ENCODE results near the gene PAK5.

The PAK5 gene

GRCh38 chr20:9710685-9711084 lies 128.2 kb downstream of the PAK5 start:
- no peak for TF ChIP-seq CTCF (IDR thresholded peaks at IDR 0.05)
- H3K4me3 ChIP-seq = no peak overlapping the region

GRCh38 chr20:9705722-9706476 lies 133.0 kb downstream of the PAK5 start:
- no peak for DNase-seq
- Histone ChIP-seq H3K36me3 (no peaks in the 10 kb centered on the region), H3K9me3 (no peaks in the 10 kb centered on the region), H3K4me1 (no peaks in the 10 kb centered on the region), H3K27me3 (no peaks in the 10 kb centered on the region), H3K4me3 (no peak overlapping the region), H3K27ac (no peak overlapping the region)
- intact Hi-C loops (cut with DNase I; ENCODE audit: low total_unique reads) = no loop called here
- no peak for TF ChIP-seq CTCF (IDR thresholded peaks at IDR 0.05)

More at GRCh38 chr20:9710685-9711084, 128.2 kb downstream of the PAK5 start:
- DNase-seq = no peak
- intact Hi-C loops (cut with DNase I; ENCODE audit: low total_unique reads) = no loop called here
- Histone ChIP-seq H3K27me3 (no peaks in the 10 kb centered on the region), H3K9me3 (no peaks in the 10 kb centered on the region), H3K36me3 (no peaks in the 10 kb centered on the region), H3K4me1 (no peaks in the 10 kb centered on the region), H3K27ac (no peak overlapping the region)

- Histone ChIP-seq H3K4me3 (no peak overlapping the region), H3K4me1 (no peaks in the 10 kb centered on the region), H3K36me3 (no peaks in the 10 kb centered on the region), H3K27ac (no peak overlapping the region), H3K9me3 (no peaks in the 10 kb centered on the region), H3K27me3 (no peaks in the 10 kb centered on the region)
- no peak for DNase-seq
- intact Hi-C loops (cut with DNase I; ENCODE audit: low total_unique reads) = no loop called here
- TF ChIP-seq CTCF (IDR thresholded peaks at IDR 0.05) = no peak
Measured at GRCh38 chr20:9699181-9699580, 139.7 kb downstream of the PAK5 start.

- no peak overlapping the region for H3K4me3 ChIP-seq
- no peak overlapping the region for H3K27ac ChIP-seq
- DNase-seq = no peak
- H3K36me3 ChIP-seq = no peaks in the 10 kb centered on the region
- H3K27me3 ChIP-seq = no peaks in the 10 kb centered on the region
- no peak for TF ChIP-seq CTCF (IDR thresholded peaks at IDR 0.05)
- H3K9me3 ChIP-seq = no peaks in the 10 kb centered on the region
- intact Hi-C loops (cut with DNase I; ENCODE audit: low total_unique reads) = no loop called here
- no peaks in the 10 kb centered on the region for H3K4me1 ChIP-seq
Measured at GRCh38 chr20:9689041-9689440, 149.8 kb downstream of the PAK5 start.

- no peak for DNase-seq
- intact Hi-C loops (cut with DNase I; ENCODE audit: low total_unique reads) = no loop called here
- H3K27me3 ChIP-seq = no peaks in the 10 kb centered on the region
- no peak overlapping the region for H3K4me3 ChIP-seq
- no peaks in the 10 kb centered on the region for H3K9me3 ChIP-seq
- H3K36me3 ChIP-seq = no peaks in the 10 kb centered on the region
- H3K4me1 ChIP-seq = no peaks in the 10 kb centered on the region
- no peak overlapping the region for H3K27ac ChIP-seq
- no peak for TF ChIP-seq CTCF (IDR thresholded peaks at IDR 0.05)
Measured at GRCh38 chr20:9686866-9687265, 152.0 kb downstream of the PAK5 start.

Data from tibial artery (tissue), 4 donors.